NCI-H2196 treated with DMSO at 0.1 percent for 48 hours (cell line): ENCODE data around the gene ACSL3.
A peak's percentile ranks its signal among the peaks of the same experiment; 100 is the strongest.
"Not testable (repeated sequence)": the region's sequence is repeated elsewhere in the genome, so short reads cannot be mapped to it uniquely, and the experiment has no call there.

Experiments used
- DNase-seq: peaks from one replicate; lab custom pipeline; 2025; ENCODE audit not compliant: unreplicated experiment; lab: John Stamatoyannopoulos, UW

ACSL3 gene

GRCh38 chr2:222860740-222861410 lies at the start of gene ACSL3:
ACSL3 (plus strand) TSS chr2:222861036; CDS start chr2:222908773, 47,737 bp downstream.
- peak; percentile 88 for DNase-seq

GRCh38 chr2:222811828-222812227 lies 49.0 kb upstream of the ACSL3 start:
- DNase-seq, result no peak

GRCh38 chr2:222813177-222813843 lies 47.5 kb upstream of the ACSL3 start:
- DNase-seq, result no peak

DNA sequence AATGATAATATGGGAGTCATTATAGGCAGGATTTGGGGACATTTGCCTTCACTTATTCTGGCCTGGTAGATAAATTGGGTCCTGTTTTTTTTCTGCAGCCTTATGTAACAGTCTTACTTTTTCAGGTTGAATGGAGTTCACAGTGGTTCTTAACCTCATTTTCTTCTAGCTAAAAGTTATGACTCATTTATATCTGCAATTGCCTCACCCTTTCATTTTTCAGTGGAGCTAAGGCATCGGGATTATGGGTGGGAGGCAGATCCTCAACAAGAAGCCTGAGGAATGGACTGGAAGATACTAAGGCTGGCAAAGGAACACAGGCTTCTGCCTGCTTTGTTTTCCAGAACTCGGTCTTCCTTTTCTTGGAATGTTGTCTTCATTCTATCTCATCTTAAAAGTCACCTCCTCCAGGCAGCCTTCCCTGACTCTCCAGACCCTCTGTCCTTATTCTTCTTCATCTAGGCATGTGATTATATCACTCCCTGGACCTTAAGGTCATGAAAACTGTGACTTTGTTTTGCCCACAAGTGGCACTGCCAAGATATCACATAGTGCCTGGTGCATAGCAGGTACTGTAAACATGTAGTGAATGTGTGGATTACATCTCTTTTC lies 41.0 kb upstream of the ACSL3 start:
- DNase-seq, result no peak

- no peak for DNase-seq
These were observed 37.5 kb upstream of the ACSL3 start for GRCh38 chr2:222823183-222823930.

DNA sequence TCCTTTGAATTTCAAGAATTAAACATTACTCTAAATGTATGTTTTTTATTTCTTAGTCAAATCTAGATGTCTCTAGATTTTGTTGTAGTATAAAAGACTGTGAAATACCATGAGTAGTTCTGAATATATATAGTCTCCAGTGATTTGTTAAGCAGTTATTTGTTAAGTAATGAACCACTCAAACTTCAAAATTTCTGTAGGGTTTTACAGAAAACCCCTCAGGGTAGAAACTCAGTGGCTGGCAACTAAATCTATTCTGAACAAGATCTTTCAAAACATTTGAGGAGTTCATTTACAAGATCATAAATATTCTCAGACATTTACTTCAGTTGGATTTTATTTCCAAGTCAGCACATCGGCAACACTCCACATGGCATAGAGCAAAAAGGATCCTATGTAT lies 35.8 kb upstream of the ACSL3 start:
- DNase-seq, result no peak

DNA sequence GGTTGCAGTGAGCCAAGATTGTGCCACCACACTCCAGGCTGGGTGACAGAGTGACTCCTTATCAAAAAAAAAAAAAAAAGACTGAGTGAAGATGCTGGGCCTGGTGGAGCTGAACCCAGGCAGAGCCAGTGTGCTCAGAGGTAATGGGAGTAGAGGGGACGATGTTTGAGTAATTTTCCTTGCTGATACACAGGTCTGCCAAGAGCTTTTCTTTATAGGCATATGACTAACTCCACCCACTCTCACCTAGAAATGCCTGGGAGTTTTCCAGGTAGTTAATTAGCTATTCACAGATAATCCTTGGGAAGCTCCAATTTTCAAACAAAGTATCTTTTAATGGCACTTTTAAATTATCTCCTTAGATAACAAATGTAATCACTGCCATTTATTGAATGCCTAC lies 33.4 kb upstream of the ACSL3 start:
- no peak for DNase-seq

- no peak for DNase-seq
These were observed 32.3 kb upstream of the ACSL3 start for GRCh38 chr2:222828572-222828971.

- no peak for DNase-seq
These were observed 30.7 kb upstream of the ACSL3 start for GRCh38 chr2:222830164-222830563.

DNA sequence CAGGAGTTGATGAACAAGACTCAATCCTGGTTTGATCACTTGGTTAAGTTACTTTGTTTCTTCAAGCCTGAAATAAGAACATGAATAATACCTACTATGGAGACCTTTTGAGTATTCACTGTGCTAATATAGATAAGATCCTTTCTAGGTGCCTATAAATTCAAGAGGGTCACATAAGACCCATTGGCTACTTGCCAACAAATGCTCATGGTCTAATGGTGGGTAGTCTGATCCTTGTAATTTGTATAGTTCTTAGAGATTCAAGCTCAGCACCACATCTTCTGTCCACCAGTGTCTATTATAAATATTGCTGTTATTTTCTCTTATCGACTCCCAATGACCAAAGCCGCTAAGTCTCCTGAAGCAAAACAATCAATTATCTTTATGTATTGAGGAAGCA lies 27.4 kb upstream of the ACSL3 start:
- DNase-seq, result no peak

- DNase-seq, result peak; percentile 28
These were observed 25.6 kb upstream of the ACSL3 start for GRCh38 chr2:222835143-222835822.

GRCh38 chr2:222835823-222836151 lies 25.0 kb upstream of the ACSL3 start:
- DNase-seq, result no peak

GRCh38 chr2:222837643-222838056 lies 23.2 kb upstream of the ACSL3 start:
- no peak for DNase-seq

DNA sequence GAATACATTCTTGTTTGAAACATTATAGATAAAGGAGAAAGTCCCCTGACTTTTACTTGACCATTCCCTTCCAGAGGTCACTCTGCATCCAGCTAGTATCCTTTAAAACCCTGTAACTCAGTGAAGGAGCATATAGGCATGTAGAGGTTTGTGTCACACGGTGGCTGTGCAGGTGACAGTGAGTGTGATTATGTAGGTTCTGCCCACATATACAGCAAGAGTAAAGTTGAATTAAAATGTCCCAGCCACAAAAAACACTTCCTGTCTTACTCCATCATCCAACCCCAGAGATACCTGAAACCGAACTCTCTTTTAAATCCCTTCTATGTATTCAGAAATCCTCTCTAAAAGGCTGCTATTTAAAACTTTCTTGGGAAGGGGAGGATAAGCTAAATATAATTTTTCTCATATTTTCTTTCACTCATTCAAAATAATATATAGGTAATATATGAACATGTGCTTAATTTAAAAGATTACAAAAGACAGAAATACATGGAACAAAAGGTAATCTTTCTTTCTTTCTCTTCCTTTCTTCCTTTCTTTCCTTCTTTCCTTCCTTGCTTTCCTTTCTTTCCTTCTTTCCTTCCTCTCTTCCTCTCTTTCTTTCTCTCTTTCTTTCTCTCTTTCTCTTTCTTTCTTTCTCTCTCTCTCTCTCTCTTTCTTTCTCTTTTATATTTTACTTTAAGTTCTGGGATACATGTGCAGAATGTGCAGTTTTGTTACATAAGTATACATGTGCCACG lies 20.6 kb upstream of the ACSL3 start:
- DNase-seq, result no peak

- peak; percentile 51 for DNase-seq
These were observed 18.2 kb upstream of the ACSL3 start for GRCh38 chr2:222842491-222843174.

DNA sequence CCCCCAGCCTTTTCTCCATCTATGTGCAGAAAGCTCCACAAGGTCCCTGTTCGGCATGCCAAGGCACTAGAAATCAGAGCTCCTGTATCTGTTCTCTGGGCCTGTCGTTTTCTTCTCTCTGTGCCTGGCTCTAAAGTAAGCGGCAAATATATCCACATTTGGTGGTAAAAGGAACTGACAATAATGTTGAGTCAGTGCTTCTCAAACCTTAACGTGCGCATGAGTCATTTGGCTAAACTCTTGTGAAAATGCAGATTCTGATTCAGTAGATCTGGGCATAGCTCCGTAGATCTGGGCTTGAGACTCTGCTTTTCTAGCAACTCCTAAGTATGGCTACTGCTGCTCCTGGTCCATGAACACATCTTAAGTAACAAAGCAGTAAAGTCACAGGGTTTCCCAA lies 16.5 kb upstream of the ACSL3 start:
- no peak for DNase-seq

- not testable (repeated sequence) for DNase-seq
These were observed 15.5 kb upstream of the ACSL3 start for GRCh38 chr2:222845314-222845713.

GRCh38 chr2:222846003-222846402 lies 14.8 kb upstream of the ACSL3 start:
- no peak for DNase-seq

DNA sequence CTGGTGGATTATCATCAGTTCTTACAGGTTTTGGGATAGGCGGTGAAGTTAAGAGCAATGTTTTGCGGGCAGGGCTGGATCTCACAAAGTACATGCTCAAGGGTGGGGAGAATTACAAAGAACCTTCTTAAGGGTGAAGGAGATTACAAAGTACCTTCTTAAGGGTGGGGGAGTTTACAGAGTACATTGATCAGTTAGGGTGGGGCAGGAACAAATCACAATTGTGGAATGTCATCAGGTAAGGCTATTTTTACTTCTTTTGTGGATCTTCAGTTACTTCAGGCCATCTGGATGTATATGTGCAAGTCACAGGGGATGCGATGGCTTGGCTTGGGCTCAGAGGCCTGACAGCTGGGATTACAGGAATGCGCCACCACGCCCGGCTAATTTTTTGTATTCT lies 12.8 kb upstream of the ACSL3 start:
- DNase-seq, result not testable (repeated sequence)

- DNase-seq, result no peak
These were observed 12.0 kb upstream of the ACSL3 start for GRCh38 chr2:222848862-222849261.
